Measurements from ENCODE around the gene RNU6-1. TPM values are rescaled to one million over a fixed set of nuclear protein-coding genes. Genes with fewer than 3 reads are reported as not detected.

Gene RNU6-1
- total RNA-seq, 6 donors from 2014 or later, result not detected

DNA sequence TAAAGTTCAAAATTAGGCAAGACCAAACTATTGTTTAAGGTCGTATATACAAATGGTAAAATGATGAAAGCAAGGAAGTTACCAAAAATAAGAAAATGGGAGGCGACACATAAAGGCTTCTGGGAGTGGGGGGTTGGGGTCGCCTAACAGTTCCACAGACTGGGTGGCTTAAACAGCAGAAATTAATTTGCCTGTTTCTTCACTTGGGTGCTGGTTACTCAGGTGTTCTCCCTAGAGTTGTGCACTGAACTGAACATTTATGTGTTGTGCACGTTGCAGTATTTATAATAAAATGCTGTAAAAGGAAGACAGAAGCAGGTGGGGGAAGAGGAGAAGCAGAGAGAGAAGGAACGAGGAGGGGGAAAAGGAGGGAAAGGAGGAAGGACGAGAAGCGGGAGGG lies 10.5 kb upstream of the RNU6-1 start:
- WGBS, 2 donors, result 41 to 43% methylated on average over 7 of the region's 7 CpGs
- no peak overlapping the region for H3K27ac ChIP-seq
- ATAC-seq (ENCODE audit: low FRiP score in 2 of 2), result no peak
- H3K27me3 ChIP-seq, result no peaks in the 10 kb centered on the region
- DNase-seq, result no peak
- TF ChIP-seq POLR2AphosphoS5 (IDR thresholded peaks at IDR 0.05) (no peak), EP300 (IDR thresholded peaks at IDR 0.05) (no peak), POLR2A (IDR thresholded peaks at IDR 0.05) (no peak)
- TF ChIP-seq, protein P1, sequence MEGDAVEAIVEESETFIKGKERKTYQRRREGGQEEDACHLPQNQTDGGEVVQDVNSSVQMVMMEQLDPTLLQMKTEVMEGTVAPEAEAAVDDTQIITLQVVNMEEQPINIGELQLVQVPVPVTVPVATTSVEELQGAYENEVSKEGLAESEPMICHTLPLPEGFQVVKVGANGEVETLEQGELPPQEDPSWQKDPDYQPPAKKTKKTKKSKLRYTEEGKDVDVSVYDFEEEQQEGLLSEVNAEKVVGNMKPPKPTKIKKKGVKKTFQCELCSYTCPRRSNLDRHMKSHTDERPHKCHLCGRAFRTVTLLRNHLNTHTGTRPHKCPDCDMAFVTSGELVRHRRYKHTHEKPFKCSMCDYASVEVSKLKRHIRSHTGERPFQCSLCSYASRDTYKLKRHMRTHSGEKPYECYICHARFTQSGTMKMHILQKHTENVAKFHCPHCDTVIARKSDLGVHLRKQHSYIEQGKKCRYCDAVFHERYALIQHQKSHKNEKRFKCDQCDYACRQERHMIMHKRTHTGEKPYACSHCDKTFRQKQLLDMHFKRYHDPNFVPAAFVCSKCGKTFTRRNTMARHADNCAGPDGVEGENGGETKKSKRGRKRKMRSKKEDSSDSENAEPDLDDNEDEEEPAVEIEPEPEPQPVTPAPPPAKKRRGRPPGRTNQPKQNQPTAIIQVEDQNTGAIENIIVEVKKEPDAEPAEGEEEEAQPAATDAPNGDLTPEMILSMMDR (IDR thresholded peaks at IDR 0.05), result no peak
- H3K4me3 ChIP-seq, result no peak overlapping the region
- H3K4me1 ChIP-seq, result peaks cover 0 to 8% (median 0%) of the 10 kb centered on the region in 4 donors
- no peaks in the 10 kb centered on the region for H3K36me3 ChIP-seq
- H3K9me3 ChIP-seq, result no peaks in the 10 kb centered on the region

DNA sequence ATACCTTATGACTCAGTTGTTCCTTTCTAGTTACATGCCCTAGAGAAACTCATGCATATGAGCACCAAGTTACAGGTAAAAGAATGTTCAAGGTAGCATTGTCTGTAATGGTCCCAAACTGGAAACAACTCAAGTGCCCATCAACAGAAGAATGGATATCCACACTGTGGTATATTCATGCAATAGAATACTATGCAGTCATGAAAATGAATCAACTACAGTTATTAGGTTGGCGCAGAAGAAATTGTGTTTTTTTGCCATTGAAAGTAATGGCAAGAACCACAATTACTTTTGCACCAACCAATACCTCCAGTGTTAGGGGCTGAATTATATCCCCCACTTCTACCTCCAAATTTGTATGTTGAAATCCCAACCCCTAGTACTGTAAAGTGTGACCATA lies 9.7 kb upstream of the RNU6-1 start:
- WGBS, 2 donors, result 100% methylated on average over 1 of the region's 1 CpG
- Histone ChIP-seq H3K27ac (no peak overlapping the region), H3K9me3 (no peaks in the 10 kb centered on the region), H3K4me3 (no peak overlapping the region), H3K27me3 (no peaks in the 10 kb centered on the region), H3K36me3 (no peaks in the 10 kb centered on the region), H3K4me1 (peaks cover 0 to 8% (median 0%) of the 10 kb centered on the region in 4 donors)
- TF ChIP-seq, protein P1 (IDR thresholded peaks at IDR 0.05), result no peak
- TF ChIP-seq POLR2AphosphoS5 (IDR thresholded peaks at IDR 0.05) (no peak), EP300 (IDR thresholded peaks at IDR 0.05) (no peak), POLR2A (IDR thresholded peaks at IDR 0.05) (no peak)
- DNase-seq, result no peak
- no peak for ATAC-seq (ENCODE audit: low FRiP score in 2 of 2)

DNA sequence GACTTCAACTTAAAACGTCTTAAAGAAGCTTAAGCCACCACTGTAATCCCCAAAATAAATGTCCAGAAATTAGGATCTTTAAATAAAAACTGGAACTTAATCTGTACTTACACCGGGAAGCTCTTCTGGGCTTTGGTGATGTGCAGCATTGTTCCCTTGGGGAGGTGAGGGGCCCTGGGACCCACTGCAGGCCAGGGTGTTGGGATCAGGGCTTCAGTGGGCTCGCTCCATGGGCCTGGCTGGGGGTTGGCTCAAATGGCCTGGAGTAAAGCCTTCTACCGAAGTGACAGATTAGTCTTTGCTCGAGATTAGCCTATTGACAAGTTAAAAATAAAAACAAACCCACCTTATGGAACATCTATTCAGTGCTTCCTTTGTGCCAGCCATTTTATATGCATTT lies 6.1 kb upstream of the RNU6-1 start:
- WGBS, 2 donors, result 91 to 92% methylated on average over 5 of the region's 5 CpGs
- Histone ChIP-seq H3K27ac (no peak overlapping the region), H3K4me3 (no peak overlapping the region), H3K27me3 (no peaks in the 10 kb centered on the region), H3K36me3 (no peaks in the 10 kb centered on the region), H3K4me1 (peaks cover 5 to 17% (median 7%) of the 10 kb centered on the region in 4 donors), H3K9me3 (no peaks in the 10 kb centered on the region)
- no peak for ATAC-seq (ENCODE audit: low FRiP score in 2 of 2)
- no peak for DNase-seq
- no peak for TF ChIP-seq POLR2AphosphoS5 (IDR thresholded peaks at IDR 0.05)
- TF ChIP-seq, protein P1 (IDR thresholded peaks at IDR 0.05), result no peak
- TF ChIP-seq EP300 (IDR thresholded peaks at IDR 0.05), result no peak
- TF ChIP-seq POLR2A (IDR thresholded peaks at IDR 0.05), result no peak

DNA sequence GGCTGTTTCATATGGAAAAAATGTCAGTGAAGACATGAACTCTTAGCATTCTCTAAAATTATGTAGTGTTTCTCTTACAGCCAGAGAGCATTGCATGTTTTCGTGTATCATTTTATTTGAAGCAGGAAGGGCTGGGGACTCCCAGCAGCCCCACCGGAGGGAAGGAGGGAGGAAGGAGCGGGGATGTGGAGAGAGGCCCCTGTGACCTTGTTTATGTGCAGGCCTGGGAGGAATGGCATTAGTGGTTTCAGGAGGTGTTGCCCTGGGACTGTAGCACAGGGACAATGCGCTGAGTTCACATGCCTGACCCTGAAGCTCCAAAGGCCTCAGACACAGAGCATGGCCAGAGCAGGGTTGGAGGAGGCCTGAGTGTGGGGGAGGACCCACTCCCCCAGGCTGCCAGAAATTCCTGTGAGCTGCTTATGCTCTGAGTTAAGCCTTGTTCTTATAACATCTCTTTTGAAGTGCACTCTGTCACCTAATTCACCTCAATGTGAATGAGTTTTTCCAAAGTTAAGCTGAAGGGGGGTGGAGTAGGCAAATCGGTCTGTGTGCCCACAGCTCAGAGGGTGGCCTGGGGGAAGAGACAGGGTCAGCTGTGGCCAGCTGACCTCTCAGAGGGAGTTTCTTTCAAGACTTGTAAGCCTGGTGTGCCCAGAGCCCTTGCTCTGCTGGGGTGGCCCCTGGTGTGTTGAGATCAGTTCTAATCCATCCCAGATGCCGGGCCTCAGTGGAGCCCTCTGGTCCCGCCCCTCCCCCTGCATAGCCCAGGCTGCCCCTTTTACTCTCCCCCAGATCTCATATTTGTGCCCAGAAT lies 3.9 kb upstream of the RNU6-1 start:
- H3K27ac ChIP-seq, result peak overlapping the region in 3 of 4 donors; percentile 10 to 32 (median 16)
- peak in 1 of 2 donors; percentile 70 for ATAC-seq (ENCODE audit: low FRiP score in 2 of 2)

More for the DNA sequence above, 3.9 kb upstream of the RNU6-1 start:
- Histone ChIP-seq H3K9me3 (no peaks in the 10 kb centered on the region), H3K36me3 (no peaks in the 10 kb centered on the region), H3K4me3 (no peak overlapping the region), H3K4me1 (peaks cover 15 to 20% (median 18%) of the 10 kb centered on the region in 4 donors), H3K27me3 (no peaks in the 10 kb centered on the region)
- no peak for DNase-seq
- 73 to 76% methylated on average over 7 of the region's 7 CpGs for WGBS, 2 donors
- TF ChIP-seq POLR2A (IDR thresholded peaks at IDR 0.05) (no peak), EP300 (IDR thresholded peaks at IDR 0.05) (no peak), POLR2AphosphoS5 (IDR thresholded peaks at IDR 0.05) (no peak)
- TF ChIP-seq, protein P1 (IDR thresholded peaks at IDR 0.05), result no peak

All from upper lobe of left lung (tissue), 6 donors.